Heart left ventricle (tissue), 13 donors: ENCODE data around the gene ETNK2.

Experiments used
- POLR2A ChIP-seq, 2 donors: fragments of 450-650 bp; IDR thresholded peaks; one replicate each; pipeline ENCODE4 v1.6.1; 2017; ENCODE audit warnings: antibody characterized with exemption in 2 of 2, mild to moderate bottlenecking in 2 of 2, moderate library complexity in 2 of 2
- TF ChIP-seq, protein P1 (sequence below), 12 donors: fragments of 200-600 bp; sonication (generic) in 4 of 12; IDR thresholded peaks; one replicate each; pipeline versions ENCODE4 v1.5.0 to v1.8.0; 2018 to 2022; ENCODE audit warnings: antibody characterized with exemption in 12 of 12, mild to moderate bottlenecking in 5 of 12
- donor health status: ischemic (EF 13 %, LVEDD 7.1; RV severe dilation, severe dysfunction).
- donor health status: DM: no; HTN: yes; CAD: no.
- donor health status: DM: no; HTN: no; CAD: no.
- donor health status: ischemic (EF 25% LVEDD 6.9; RV normal size, moderate dysfunction).
- donor health status: ischemic (EF 25% LVEDD 5.7; RV mildly dilated, moderate dysfunction).
- donor health status: ischemic (EF 35%, LVEDD 5.7; RV mildly dilated, moderate dysfunction).
- donor health status: nonischemic (EF 11% LVEDD 7.7; RV severe dilation, severe dysfunction).
- donor health status: DM: yes; HTN: yes; CAD: no.
- donor health status: PGD.
- donor health status: ischemic (EF 29% LVEDD 5.4; RV normal size, mild dysfunction).
- donor health status: nonischemic (EF 23%, LVEDD 6.1; RV moderate dilation, normal function).

- TF ChIP-seq POLR2A (IDR thresholded peaks at IDR 0.05), result no peak
- TF ChIP-seq, protein P1, sequence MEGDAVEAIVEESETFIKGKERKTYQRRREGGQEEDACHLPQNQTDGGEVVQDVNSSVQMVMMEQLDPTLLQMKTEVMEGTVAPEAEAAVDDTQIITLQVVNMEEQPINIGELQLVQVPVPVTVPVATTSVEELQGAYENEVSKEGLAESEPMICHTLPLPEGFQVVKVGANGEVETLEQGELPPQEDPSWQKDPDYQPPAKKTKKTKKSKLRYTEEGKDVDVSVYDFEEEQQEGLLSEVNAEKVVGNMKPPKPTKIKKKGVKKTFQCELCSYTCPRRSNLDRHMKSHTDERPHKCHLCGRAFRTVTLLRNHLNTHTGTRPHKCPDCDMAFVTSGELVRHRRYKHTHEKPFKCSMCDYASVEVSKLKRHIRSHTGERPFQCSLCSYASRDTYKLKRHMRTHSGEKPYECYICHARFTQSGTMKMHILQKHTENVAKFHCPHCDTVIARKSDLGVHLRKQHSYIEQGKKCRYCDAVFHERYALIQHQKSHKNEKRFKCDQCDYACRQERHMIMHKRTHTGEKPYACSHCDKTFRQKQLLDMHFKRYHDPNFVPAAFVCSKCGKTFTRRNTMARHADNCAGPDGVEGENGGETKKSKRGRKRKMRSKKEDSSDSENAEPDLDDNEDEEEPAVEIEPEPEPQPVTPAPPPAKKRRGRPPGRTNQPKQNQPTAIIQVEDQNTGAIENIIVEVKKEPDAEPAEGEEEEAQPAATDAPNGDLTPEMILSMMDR (IDR thresholded peaks at IDR 0.05), result no peak
These were observed 69.9 kb downstream of the ETNK2 start for GRCh38 chr1:204081791-204082513.
